COLO668 (cell line): ENCODE measurements around the gene CA9.

ENCODE experiments used
- DNase-seq: peaks from one replicate; lab custom pipeline; 2025; ENCODE audit not compliant: unreplicated experiment; lab: John Stamatoyannopoulos, UW

Gene CA9

DNA sequence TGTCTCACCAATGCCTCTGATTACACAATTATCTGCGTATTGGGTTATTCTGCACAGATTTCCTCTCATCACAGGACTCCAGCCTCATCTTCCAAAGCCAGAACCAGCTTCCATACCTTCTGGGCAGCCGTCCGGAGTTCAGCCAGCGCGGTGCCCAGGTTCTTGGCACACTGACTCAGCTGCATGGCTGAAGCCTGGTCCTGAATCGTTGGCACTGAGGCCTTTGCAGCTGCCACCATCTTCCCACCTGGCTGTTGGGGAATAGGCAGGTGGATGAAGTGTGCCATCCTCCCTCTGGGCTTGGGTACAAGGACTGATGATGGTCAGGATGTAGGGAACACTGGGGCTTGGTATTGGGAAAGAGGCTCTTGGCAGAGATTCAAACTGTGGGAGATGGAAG, 40.4 kb downstream of the CA9 start:
- DNase-seq, result no peak

GRCh38 chr9:35714579-35715252, 41.0 kb downstream of the CA9 start:
- DNase-seq, result no peak

DNA sequence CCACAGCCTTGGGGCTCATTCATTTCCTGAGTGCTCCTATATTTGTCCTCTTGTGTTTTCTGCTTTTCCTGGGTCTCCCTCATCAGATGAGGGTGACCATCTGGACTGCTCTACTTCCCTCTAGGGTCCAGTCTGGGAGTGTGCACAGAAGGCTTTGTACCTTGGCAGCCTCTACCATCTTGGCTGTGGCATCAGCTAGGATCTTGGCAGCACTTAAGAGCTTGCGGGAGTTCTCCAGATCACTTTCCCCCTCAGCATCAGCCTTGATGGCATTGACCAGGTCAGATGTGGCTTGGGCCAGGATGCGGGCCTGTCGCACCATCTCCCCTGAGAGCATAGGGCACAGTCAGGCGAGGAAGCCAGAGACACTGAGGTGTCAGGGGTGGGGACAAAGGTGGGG, 42.5 kb downstream of the CA9 start:
- no peak for DNase-seq

DNA sequence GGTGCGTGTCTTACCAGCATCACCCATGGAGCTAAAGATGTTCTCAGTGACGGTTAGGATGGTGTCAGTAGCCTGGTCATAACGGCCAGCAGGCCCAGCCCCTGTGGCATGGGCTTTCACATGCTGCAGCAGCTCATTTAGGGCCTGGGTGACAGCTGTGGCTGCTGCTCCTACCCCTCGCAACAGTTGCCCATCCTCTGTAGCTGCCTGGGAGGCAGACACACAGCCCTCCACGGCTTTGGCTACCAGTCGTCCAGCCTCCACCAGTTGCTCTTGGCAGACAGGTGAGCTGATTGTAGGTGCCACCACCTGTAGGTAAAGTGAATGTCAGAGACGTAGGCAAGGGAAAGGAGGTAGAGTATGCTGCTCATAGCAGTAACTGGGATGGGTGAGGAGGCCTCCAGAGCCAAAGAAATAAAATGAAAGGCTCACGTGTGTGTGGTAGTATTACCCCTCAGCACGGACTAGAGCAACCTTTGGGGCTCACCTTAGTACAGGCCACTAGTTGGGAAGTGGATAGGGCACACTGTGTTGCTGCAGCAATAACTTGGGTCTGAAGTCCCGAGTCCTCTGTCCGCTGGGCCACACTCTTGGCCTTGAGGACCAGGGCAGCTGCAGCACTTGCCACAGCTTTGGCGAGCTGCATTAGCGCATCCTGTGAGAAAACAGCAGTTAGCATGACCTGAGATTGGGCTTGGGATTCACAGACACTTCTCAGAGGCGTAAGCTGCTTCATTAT, 43.6 kb downstream of the CA9 start:
- no peak for DNase-seq

- no peak for DNase-seq
Measured at GRCh38 chr9:35718721-35719511, 45.2 kb downstream of the CA9 start.

DNA sequence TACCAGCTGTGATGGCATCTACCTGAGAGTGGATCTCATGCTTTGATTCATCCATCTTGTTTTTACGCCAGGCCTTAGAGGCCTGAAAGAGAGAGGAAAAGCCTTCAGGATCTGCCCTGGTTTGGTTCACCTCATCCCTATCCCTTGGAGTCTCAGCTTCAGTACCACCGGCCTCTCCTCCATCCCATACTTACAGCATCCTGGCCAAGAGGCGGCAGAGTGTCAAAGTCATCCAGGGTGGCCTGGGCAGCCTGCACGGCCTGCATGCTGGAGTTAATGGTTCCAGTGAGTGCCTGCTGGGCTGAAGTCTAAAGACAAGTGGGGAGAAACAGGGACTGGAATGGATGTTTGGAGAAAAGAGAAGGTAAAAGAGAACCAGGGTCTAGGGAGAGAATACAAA, 45.8 kb downstream of the CA9 start:
- no peak for DNase-seq

- DNase-seq, result no peak
Measured at GRCh38 chr9:35723426-35723825, 49.7 kb downstream of the CA9 start.

- no peak for DNase-seq
Measured at GRCh38 chr9:35723908-35724307, 50.2 kb downstream of the CA9 start.

DNA sequence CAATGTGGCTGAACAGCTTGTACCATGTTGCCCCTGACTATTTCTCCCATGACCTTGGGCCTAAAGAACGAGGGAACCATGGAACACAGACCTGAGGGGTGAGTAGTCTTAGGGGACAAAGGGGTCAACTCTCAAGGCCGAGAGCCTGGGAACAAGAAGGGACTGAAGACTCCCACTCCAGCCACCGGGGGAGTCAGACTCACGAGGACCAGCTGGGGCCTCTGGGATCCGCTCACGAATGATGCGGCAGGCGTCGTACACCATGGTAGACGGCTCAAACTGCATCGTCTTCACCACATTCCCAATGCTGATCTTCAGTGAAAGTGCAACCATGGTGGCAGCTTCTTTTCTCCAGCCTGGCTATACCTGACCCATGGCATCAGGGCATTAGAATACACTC, 51.6 kb downstream of the CA9 start:
- no peak for DNase-seq

DNA sequence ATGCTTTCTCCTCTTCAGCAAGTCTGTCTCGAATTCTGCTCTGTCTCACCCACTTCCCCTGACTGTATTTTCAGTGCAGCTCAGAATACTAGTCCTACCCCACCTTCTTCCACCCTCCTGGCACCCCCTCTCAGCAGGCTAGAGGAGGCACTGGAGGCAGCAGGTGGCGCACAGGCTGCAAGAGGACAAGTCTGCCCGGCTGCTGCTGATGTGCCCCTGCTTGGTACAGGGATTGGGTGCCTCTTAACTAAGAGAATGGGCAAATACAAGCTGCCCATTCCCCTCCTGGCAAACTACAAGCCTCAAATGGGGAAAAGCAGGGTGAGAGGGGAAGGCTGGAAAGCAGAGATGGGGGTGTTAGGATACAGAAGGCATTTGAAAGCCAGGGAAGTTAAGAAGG, 53.2 kb downstream of the CA9 start:
- no peak for DNase-seq

DNA sequence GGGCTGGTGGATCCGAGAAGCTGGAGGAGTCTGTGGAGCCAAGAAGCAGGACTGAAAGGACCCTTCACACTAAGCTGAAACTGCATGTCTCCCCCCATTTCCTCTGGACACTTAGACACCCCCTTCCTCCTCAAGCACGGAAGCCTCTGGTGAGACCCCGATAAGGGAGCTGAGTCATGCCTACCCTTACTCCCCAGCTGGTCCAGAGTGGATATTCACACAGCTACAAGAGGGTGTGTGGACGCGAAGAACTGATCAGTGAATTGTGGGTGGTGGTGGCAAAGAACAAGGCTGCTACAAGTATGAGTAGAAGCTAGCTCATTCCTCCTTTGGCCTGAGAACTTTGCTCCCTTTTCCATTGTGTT, 53.9 kb downstream of the CA9 start:
- DNase-seq, result no peak

GRCh38 chr9:35728041-35728971, 54.6 kb downstream of the CA9 start:
- DNase-seq, result no peak

DNA sequence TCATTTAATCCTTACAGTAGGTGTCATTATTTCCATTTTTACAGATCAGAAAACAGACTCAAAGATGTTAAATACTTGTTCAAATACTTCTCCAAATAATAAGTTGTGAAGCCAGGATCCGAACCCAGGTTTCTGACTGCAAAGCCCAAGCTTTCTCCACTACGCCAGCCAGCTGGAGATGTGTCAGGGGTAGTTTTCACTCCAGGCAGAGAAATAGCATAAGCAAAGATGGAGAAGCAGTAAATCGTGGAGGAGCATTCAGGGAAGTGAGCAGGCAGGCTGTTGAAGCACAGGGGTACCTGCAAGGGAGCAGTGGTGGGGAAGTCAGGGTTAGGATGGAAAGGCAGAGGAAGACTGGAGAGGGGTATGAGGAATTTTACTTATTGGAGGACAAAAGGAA, 55.4 kb downstream of the CA9 start:
- DNase-seq, result no peak

DNA sequence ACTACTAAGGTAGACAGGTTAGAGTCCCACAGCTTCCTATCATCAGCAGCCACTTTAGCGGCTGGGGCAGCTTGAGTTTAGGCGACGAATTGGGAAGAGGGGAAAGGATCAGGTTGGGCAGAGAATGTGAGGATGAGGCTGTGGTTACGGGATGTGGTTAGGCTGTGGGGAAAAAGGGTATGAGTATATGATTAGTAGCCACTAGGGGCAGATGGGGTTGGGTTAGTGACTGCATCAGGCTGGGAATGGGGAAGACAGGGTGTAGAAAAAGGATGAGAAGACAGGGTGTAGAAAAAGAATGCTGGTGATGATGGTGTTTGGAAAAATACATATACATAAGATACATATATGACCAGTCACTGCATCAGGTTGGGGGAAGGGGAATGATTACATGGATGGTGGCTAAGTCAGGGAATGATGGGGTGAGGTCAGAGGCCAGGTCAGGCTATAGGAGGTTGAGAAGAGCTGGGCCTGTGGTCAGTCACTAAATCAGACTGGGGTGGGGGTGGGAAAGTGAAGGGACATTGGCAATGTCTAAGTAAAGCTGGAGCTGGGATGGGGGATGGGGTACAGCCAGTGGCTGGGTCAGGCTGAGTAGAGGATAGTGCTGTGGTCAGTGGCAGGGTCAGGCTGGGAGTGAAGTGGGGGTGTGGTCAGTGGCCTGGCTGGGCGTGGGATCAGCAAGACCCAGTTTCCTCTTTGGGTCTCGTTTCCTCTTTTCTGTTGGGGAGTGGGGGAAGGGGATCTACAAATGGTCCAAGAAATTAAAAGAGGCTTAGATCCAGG, 56.2 kb downstream of the CA9 start:
- peak; percentile 28 for DNase-seq

DNA sequence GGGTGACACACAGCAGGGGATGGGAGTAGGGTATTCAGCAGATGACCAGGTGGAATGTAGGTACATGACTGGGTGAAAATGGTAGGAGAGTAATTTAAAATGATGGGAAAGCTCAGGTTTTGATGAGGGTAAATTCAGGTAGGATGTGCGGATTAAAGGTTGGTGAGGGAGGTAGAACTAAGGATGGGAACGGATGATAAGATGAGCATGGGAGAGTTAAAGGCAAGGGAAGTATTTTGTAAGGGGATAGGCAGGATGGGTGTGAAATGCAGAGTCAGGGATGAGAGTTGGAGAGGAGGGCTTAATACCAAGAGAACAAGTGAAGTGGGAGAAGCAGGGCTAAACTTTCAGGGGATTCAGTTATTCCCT, 56.7 kb downstream of the CA9 start:
- no peak for DNase-seq
